ENCODE results near the gene TSGA10. TPM values are rescaled to one million over a fixed set of nuclear protein-coding genes. Genes with fewer than 3 reads are reported as not detected.
"Not testable (repeated sequence)": the region's sequence is repeated elsewhere in the genome, so short reads cannot be mapped to it uniquely, and the experiment has no call there.

Gene TSGA10
- total RNA-seq, 2 experiments from 2014 or later: 8.0 to 11.1 TPM

- DNase-seq: no peak
- H3K4me3 Mint-ChIP-seq: peak overlapping the region; percentile 90
- H3K27ac Mint-ChIP-seq: peak overlapping the region; percentile 95
- POLR2A ChIA-PET: interaction anchor here (0.5 to 3.5 kb wide), 9 partner anchors 10 to 1428 kb away, joined by 3 to 40 read pairs (median 4); partner anchors contain the start of genes EIF5B, LIPT1, TSGA10 and TXNDC9
- no peak for ATAC-seq (ENCODE audit: low read depth)
- H3K9me3 Mint-ChIP-seq: peaks cover 1% of the 10 kb centered on the region
- peaks cover 15% of the 10 kb centered on the region for H3K4me1 Mint-ChIP-seq
- H3K27me3 Mint-ChIP-seq: peaks cover 2% of the 10 kb centered on the region
- H3K36me3 Mint-ChIP-seq: peaks cover 9% of the 10 kb centered on the region
Measured at GRCh38 chr2:99140860-99141109, 14.0 kb downstream of the TSGA10 start.

GRCh38 chr2:99140056-99140859 lies 14.5 kb downstream of the TSGA10 start:
- H3K4me3 Mint-ChIP-seq: peak overlapping the region; percentile 90
- POLR2A ChIA-PET: interaction anchor here (1.3 to 3.5 kb wide), 4 partner anchors 14 to 1427 kb away, joined by 3 to 40 read pairs (median 8); partner anchors contain the start of genes LIPT1, TSGA10 and ZAP70
- H3K27me3 Mint-ChIP-seq: peaks cover 2% of the 10 kb centered on the region

GRCh38 chr2:99139003-99139402 lies 15.7 kb downstream of the TSGA10 start:
- ATAC-seq (ENCODE audit: low read depth) (no peak), DNase-seq (no peak)
- POLR2A ChIA-PET: no interaction called here
- Mint-ChIP-seq H3K27ac (no peak overlapping the region), H3K27me3 (peaks cover 2% of the 10 kb centered on the region), H3K4me3 (no peak overlapping the region), H3K36me3 (peaks cover 17% of the 10 kb centered on the region), H3K4me1 (peaks cover 15% of the 10 kb centered on the region), H3K9me3 (peaks cover 9% of the 10 kb centered on the region)

More at GRCh38 chr2:99140056-99140859, 14.5 kb downstream of the TSGA10 start:
- Mint-ChIP-seq H3K27ac (peak overlapping the region; percentile 95), H3K36me3 (peaks cover 9% of the 10 kb centered on the region), H3K4me1 (peaks cover 15% of the 10 kb centered on the region), H3K9me3 (peaks cover 4% of the 10 kb centered on the region)
- DNase-seq: no peak
- ATAC-seq (ENCODE audit: low read depth): no peak

GRCh38 chr2:99135044-99135556 lies 19.6 kb downstream of the TSGA10 start:
- H3K27ac Mint-ChIP-seq; H3K4me3 Mint-ChIP-seq; DNase-seq; H3K27me3 Mint-ChIP-seq; H3K4me1 Mint-ChIP-seq; ATAC-seq (ENCODE audit: low read depth); POLR2A ChIA-PET: not testable (repeated sequence)
- peaks cover 21% of the 10 kb centered on the region for H3K36me3 Mint-ChIP-seq
- H3K9me3 Mint-ChIP-seq: peaks cover 33% of the 10 kb centered on the region

- Mint-ChIP-seq H3K36me3 (peaks cover 31% of the 10 kb centered on the region), H3K9me3 (peaks cover 26% of the 10 kb centered on the region), H3K27me3 (no peaks in the 10 kb centered on the region), H3K27ac (no peak overlapping the region), H3K4me3 (no peak overlapping the region), H3K4me1 (no peaks in the 10 kb centered on the region)
- no peak for DNase-seq
- POLR2A ChIA-PET: no interaction called here
- ATAC-seq (ENCODE audit: low read depth): no peak
Measured at GRCh38 chr2:99127981-99128380, 26.8 kb downstream of the TSGA10 start.

- Mint-ChIP-seq H3K36me3 (peaks cover 2% of the 10 kb centered on the region), H3K4me3 (no peak overlapping the region), H3K27me3 (peaks cover 2% of the 10 kb centered on the region), H3K9me3 (no peaks in the 10 kb centered on the region), H3K4me1 (no peaks in the 10 kb centered on the region), H3K27ac (no peak overlapping the region)
- POLR2A ChIA-PET: no interaction called here
- no peak for ATAC-seq (ENCODE audit: low read depth)
- DNase-seq: no peak
Measured at GRCh38 chr2:99112617-99113016, 42.1 kb downstream of the TSGA10 start.

- no peak for DNase-seq
- POLR2A ChIA-PET: no interaction called here
Measured at GRCh38 chr2:99111945-99112344, 42.8 kb downstream of the TSGA10 start.

GRCh38 chr2:99111236-99111635 lies 43.5 kb downstream of the TSGA10 start:
- POLR2A ChIA-PET: no interaction called here
- no peaks in the 10 kb centered on the region for H3K4me1 Mint-ChIP-seq
- H3K27ac Mint-ChIP-seq: no peak overlapping the region
- ATAC-seq (ENCODE audit: low read depth) (no peak), DNase-seq (no peak)
- H3K9me3 Mint-ChIP-seq: no peaks in the 10 kb centered on the region
- H3K36me3 Mint-ChIP-seq: peaks cover 1% of the 10 kb centered on the region
- no peak overlapping the region for H3K4me3 Mint-ChIP-seq
- peaks cover 2% of the 10 kb centered on the region for H3K27me3 Mint-ChIP-seq

More at GRCh38 chr2:99111945-99112344, 42.8 kb downstream of the TSGA10 start:
- H3K4me3 Mint-ChIP-seq: no peak overlapping the region
- no peaks in the 10 kb centered on the region for H3K4me1 Mint-ChIP-seq
- H3K27me3 Mint-ChIP-seq: peaks cover 2% of the 10 kb centered on the region
- H3K9me3 Mint-ChIP-seq: no peaks in the 10 kb centered on the region
- H3K27ac Mint-ChIP-seq: no peak overlapping the region
- peaks cover 2% of the 10 kb centered on the region for H3K36me3 Mint-ChIP-seq
- no peak for ATAC-seq (ENCODE audit: low read depth)

- POLR2A ChIA-PET: no interaction called here
- Mint-ChIP-seq H3K36me3 (no peaks in the 10 kb centered on the region), H3K4me3 (no peak overlapping the region), H3K9me3 (no peaks in the 10 kb centered on the region), H3K27me3 (peaks cover 2% of the 10 kb centered on the region), H3K4me1 (no peaks in the 10 kb centered on the region), H3K27ac (no peak overlapping the region)
- ATAC-seq (ENCODE audit: low read depth) (no peak), DNase-seq (no peak)
Measured at GRCh38 chr2:99106913-99107312, 47.8 kb downstream of the TSGA10 start.

GRCh38 chr2:99104006-99104405 lies 50.7 kb downstream of the TSGA10 start:
- ATAC-seq (ENCODE audit: low read depth) (no peak), DNase-seq (no peak)
- H3K4me3 Mint-ChIP-seq: no peak overlapping the region
- peaks cover 5% of the 10 kb centered on the region for H3K4me1 Mint-ChIP-seq
- H3K36me3 Mint-ChIP-seq: no peaks in the 10 kb centered on the region
- no peaks in the 10 kb centered on the region for H3K27me3 Mint-ChIP-seq
- no peak overlapping the region for H3K27ac Mint-ChIP-seq
- POLR2A ChIA-PET: no interaction called here
- no peaks in the 10 kb centered on the region for H3K9me3 Mint-ChIP-seq

- Mint-ChIP-seq H3K27me3 (no peaks in the 10 kb centered on the region), H3K36me3 (peaks cover 1% of the 10 kb centered on the region), H3K27ac (no peak overlapping the region), H3K4me1 (peaks cover 5% of the 10 kb centered on the region), H3K4me3 (peak overlapping the region; percentile 7), H3K9me3 (no peaks in the 10 kb centered on the region)
- no peak for DNase-seq
- POLR2A ChIA-PET: no interaction called here
- no peak for ATAC-seq (ENCODE audit: low read depth)
Measured at GRCh38 chr2:99101697-99102096, 53.0 kb downstream of the TSGA10 start.

GRCh38 chr2:99096728-99097127 lies 58.0 kb downstream of the TSGA10 start:
- peaks cover 8% of the 10 kb centered on the region for H3K36me3 Mint-ChIP-seq
- no peak overlapping the region for H3K4me3 Mint-ChIP-seq
- H3K27ac Mint-ChIP-seq: no peak overlapping the region

GRCh38 chr2:99088017-99088416 lies 66.7 kb downstream of the TSGA10 start:
- peaks cover 4% of the 10 kb centered on the region for H3K4me1 Mint-ChIP-seq
- H3K9me3 Mint-ChIP-seq: peaks cover 2% of the 10 kb centered on the region
- no peak overlapping the region for H3K4me3 Mint-ChIP-seq
- ATAC-seq (ENCODE audit: low read depth): no peak
- peaks cover 29% of the 10 kb centered on the region for H3K27me3 Mint-ChIP-seq
- no peak for DNase-seq
- peaks cover 7% of the 10 kb centered on the region for H3K36me3 Mint-ChIP-seq
- POLR2A ChIA-PET: no interaction called here
- no peak overlapping the region for H3K27ac Mint-ChIP-seq

More at GRCh38 chr2:99096728-99097127, 58.0 kb downstream of the TSGA10 start:
- Mint-ChIP-seq H3K27me3 (peaks cover 12% of the 10 kb centered on the region), H3K9me3 (peaks cover 8% of the 10 kb centered on the region), H3K4me1 (peaks cover 5% of the 10 kb centered on the region)
- DNase-seq (no peak), ATAC-seq (ENCODE audit: low read depth) (no peak)
- POLR2A ChIA-PET: no interaction called here

GRCh38 chr2:99086385-99086784 lies 68.4 kb downstream of the TSGA10 start:
- DNase-seq (no peak), ATAC-seq (ENCODE audit: low read depth) (no peak)
- H3K36me3 Mint-ChIP-seq: peaks cover 3% of the 10 kb centered on the region
- peaks cover 4% of the 10 kb centered on the region for H3K4me1 Mint-ChIP-seq
- H3K27me3 Mint-ChIP-seq: peaks cover 26% of the 10 kb centered on the region
- POLR2A ChIA-PET: no interaction called here
- no peaks in the 10 kb centered on the region for H3K9me3 Mint-ChIP-seq
- H3K27ac Mint-ChIP-seq: no peak overlapping the region
- no peak overlapping the region for H3K4me3 Mint-ChIP-seq

Data from activated naive CD8-positive, alpha-beta T cell treated with anti-CD3 and anti-CD28 coated beads, Interleukin-2, amount 10 ng/mL, durations not matched to agents 7 days and 5 days (primary cell).